SU-DHL-6 (cell line): ENCODE data around the gene ITFG1.

ENCODE experiments used
- CTCF ChIP-seq: fragments of 200-600 bp; sonication (generic); IDR thresholded peaks from one replicate; pipeline ENCODE4 v1.5.1; 2017; ENCODE audit warnings: antibody characterized with exemption, mild to moderate bottlenecking, low read length, moderate library complexity; ENCODE audit not compliant: insufficient read depth, poor library complexity, severe bottlenecking
- EZH2phosphoT487 ChIP-seq: fragments of 200-600 bp; sonication (generic), shearing (Covaris generic); conservative IDR thresholded peaks from 2 replicates; pipeline ENCODE4 v1.6.1; 2018; ENCODE audit warnings: mild to moderate bottlenecking, antibody characterized with exemption, low read length, moderate library complexity, mixed read lengths

- TF ChIP-seq CTCF (no peak), EZH2phosphoT487 (no peak)
Observed at GRCh38 chr16:47458331-47458730, 2.5 kb downstream of the ITFG1 start.
